Nephron (organoid): ENCODE data around the gene ANKMY1.
A peak's percentile ranks its signal among the peaks of the same experiment; 100 is the strongest.

ENCODE experiments used
- H3K27ac Mint-ChIP-seq, 3 experiments: 2 replicates each; pipeline ENCODE4 v1.8.0; 2020; ENCODE audit warnings: mixed read lengths in 3 of 3, mild to moderate bottlenecking in 2 of 3, moderate library complexity in 1 of 3
- H3K27me3 Mint-ChIP-seq: 2 replicates; pipeline ENCODE4 v1.8.0; 2021; ENCODE audit warnings: low read depth, mild to moderate bottlenecking, moderate library complexity, mixed read lengths
- H3K36me3 Mint-ChIP-seq: 2 replicates; pipeline ENCODE4 v1.8.0; 2020; ENCODE audit warnings: low read depth, mixed read lengths
- H3K4me1 Mint-ChIP-seq: 2 replicates; pipeline ENCODE4 v1.8.0; 2020; ENCODE audit warnings: mixed read lengths
- H3K4me3 Mint-ChIP-seq, 3 experiments: 2 replicates each; pipeline ENCODE4 v1.8.0; 2020; ENCODE audit warnings: mild to moderate bottlenecking in 3 of 3, mixed read lengths in 3 of 3, moderate library complexity in 2 of 3
- H3K9me3 Mint-ChIP-seq: 2 replicates; pipeline ENCODE4 v1.8.0; 2020; ENCODE audit warnings: mixed read lengths
- CTCF ChIP-seq, 3 experiments: fragments of 200-600 bp; sonication (generic); IDR thresholded peaks; one replicate each; pipeline ENCODE4 v1.5.0; 2021; ENCODE audit warnings: antibody characterized with exemption in 3 of 3; ENCODE audit not compliant: unreplicated experiment in 3 of 3

ANKMY1 gene

GRCh38 chr2:240560480-240561324, 2.9 kb upstream of the ANKMY1 start:
- Mint-ChIP-seq H3K27ac (peak overlapping the region; percentile 90 to 94 (median 93)), H3K4me3 (peak overlapping the region; percentile 87 to 92 (median 90)), H3K4me1 (peaks cover 42% of the 10 kb centered on the region), H3K9me3 (no peaks in the 10 kb centered on the region), H3K27me3 (peaks cover 4% of the 10 kb centered on the region), H3K36me3 (peaks cover 3% of the 10 kb centered on the region)
- peak in 2 of 3 experiments; percentile 27 for TF ChIP-seq CTCF (IDR thresholded peaks at IDR 0.05; ENCODE audit: unreplicated experiment in 3 of 3)

DNA sequence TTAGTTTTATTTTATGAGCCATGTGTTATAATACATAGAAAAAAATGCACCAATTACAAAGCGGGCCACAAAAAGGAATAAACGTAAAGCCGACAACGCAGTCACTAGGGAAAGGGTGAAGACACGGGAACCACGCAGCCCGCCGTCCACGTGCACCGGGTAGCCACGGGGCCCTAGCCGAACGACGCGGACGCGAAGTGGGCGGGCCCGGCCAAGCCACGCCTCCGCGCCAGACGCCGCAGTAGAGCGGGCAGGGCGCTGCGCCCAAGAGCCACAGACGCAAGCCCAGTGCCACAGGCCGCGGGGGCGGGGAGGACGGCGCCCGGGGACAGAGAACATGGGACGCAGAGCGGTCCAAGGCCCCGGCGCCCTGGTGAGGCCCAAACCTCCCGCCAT, 2.3 kb upstream of the ANKMY1 start, which contains the start of gene DUSP28:
TSS of gene DUSP28 (plus strand) at position 274 of the 396 bp plus-strand sequence. CDS start 328 bp downstream, outside the sequence.
- Mint-ChIP-seq H3K27ac (peak within 1 kb of the TSS; percentile 90 to 94 (median 93)), H3K9me3 (no peaks in the 10 kb centered on the region), H3K36me3 (peaks cover 3% of the 10 kb centered on the region), H3K27me3 (peaks cover 4% of the 10 kb centered on the region), H3K4me1 (peaks cover 42% of the 10 kb centered on the region), H3K4me3 (peak within 1 kb of the TSS; percentile 87 to 92 (median 90))
- TF ChIP-seq CTCF (IDR thresholded peaks at IDR 0.05; ENCODE audit: unreplicated experiment in 3 of 3) = no peak

- H3K27me3 Mint-ChIP-seq = no peaks in the 10 kb centered on the region
Observed at GRCh38 chr2:240559286-240559685, 1.5 kb upstream of the ANKMY1 start.

DNA sequence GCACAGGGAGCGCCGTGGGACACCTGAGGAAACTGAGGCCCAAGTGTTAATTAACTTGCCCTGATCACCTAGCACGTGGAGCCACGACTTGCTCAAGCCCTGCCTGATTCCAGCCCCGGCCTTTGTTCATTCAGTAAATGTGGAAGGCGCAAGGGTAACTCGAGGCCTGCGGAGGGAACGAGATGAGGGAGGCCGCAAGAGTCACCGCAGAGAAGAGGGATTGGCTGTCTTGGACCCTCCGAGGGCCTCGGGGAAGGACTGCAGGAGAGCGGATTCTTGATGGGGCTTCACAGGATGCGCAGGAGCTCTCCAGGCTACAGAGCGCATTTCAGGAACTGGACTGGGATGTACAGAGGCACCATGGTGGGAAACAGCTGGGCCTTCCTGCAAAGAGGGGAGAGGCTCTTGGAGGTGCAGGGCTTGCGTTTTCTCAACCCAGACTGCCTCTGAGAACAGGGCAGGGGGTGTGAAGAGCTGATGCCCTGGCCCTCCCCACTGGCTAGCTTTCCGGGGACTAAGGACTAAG, 511 bp upstream of the ANKMY1 start:
- Mint-ChIP-seq H3K9me3 (no peaks in the 10 kb centered on the region), H3K27ac (peak overlapping the region in 1 of 3 experiments; percentile 11), H3K36me3 (peaks cover 2% of the 10 kb centered on the region), H3K4me3 (peak overlapping the region; percentile 83 to 91 (median 90)), H3K4me1 (peaks cover 30% of the 10 kb centered on the region), H3K27me3 (no peaks in the 10 kb centered on the region)
- no peak for TF ChIP-seq CTCF (IDR thresholded peaks at IDR 0.05; ENCODE audit: unreplicated experiment in 3 of 3)

More at GRCh38 chr2:240559286-240559685, 1.5 kb upstream of the ANKMY1 start:
- H3K4me1 Mint-ChIP-seq = peaks cover 39% of the 10 kb centered on the region
- H3K36me3 Mint-ChIP-seq = peaks cover 3% of the 10 kb centered on the region
- no peak for TF ChIP-seq CTCF (IDR thresholded peaks at IDR 0.05; ENCODE audit: unreplicated experiment in 3 of 3)
- peak overlapping the region; percentile 83 to 91 (median 90) for H3K4me3 Mint-ChIP-seq
- H3K9me3 Mint-ChIP-seq = no peaks in the 10 kb centered on the region
- H3K27ac Mint-ChIP-seq = peak overlapping the region in 1 of 3 experiments; percentile 79

- Mint-ChIP-seq H3K9me3 (no peaks in the 10 kb centered on the region), H3K4me3 (peak overlapping the region in 2 of 3 experiments; percentile 59), H3K36me3 (peaks cover 9% of the 10 kb centered on the region), H3K27ac (no peak overlapping the region), H3K4me1 (peaks cover 30% of the 10 kb centered on the region), H3K27me3 (no peaks in the 10 kb centered on the region)
- TF ChIP-seq CTCF (IDR thresholded peaks at IDR 0.05; ENCODE audit: unreplicated experiment in 3 of 3) = no peak
Observed at GRCh38 chr2:240557101-240557751, 562 bp downstream of the ANKMY1 start.
